CD14-positive monocyte (primary cell): ENCODE results near the gene PCGF6. TPM values are rescaled to one million over a fixed set of nuclear protein-coding genes. Genes with fewer than 3 reads are reported as not detected.
"Not testable (repeated sequence)": the region's sequence is repeated elsewhere in the genome, so short reads cannot be mapped to it uniquely, and the experiment has no call there.

ENCODE experiments used
- DNase-seq, 3 donors: peaks; one replicate each; pipeline ENCODE4 v3.0.0-alpha.2; 2011 to 2022
- H2AFZ ChIP-seq: 2 replicates; pipeline ENCODE4 v1.6.0; 2012; ENCODE audit warnings: mild to moderate bottlenecking, low read depth, low read length, inconsistent platforms; ENCODE audit not compliant: insufficient read depth, poor library complexity, severe bottlenecking
- H3K27ac ChIP-seq, 2 donors: 1 replicate in 1 of 2; 2 replicates in 1 of 2; pipeline ENCODE4 v1.5.1; 2012 to 2013; ENCODE audit warnings: low read length in 2 of 2, control low read depth in 1 of 2, inconsistent platforms in 1 of 2, low read depth in 1 of 2, mild to moderate bottlenecking in 1 of 2
- H3K27me3 ChIP-seq, 2 donors: one replicate each; pipeline versions ENCODE4 v1.6.0 to v1.6.1; 2011 to 2013; ENCODE audit warnings: low read length in 2 of 2; ENCODE audit not compliant: control insufficient read depth in 2 of 2, insufficient read depth in 2 of 2
- H3K36me3 ChIP-seq, 2 donors: replicated peaks in 1 of 2; 1 replicate in 1 of 2; 2 replicates in 1 of 2; pipeline versions ENCODE4 v1.5.1 to v1.6.1; 2012 to 2013; ENCODE audit warnings: low read length in 2 of 2, control low read depth in 1 of 2, inconsistent platforms in 1 of 2, mild to moderate bottlenecking in 1 of 2; ENCODE audit not compliant: insufficient read depth in 2 of 2, control insufficient read depth in 1 of 2
- H3K4me1 ChIP-seq, 2 donors: 1 replicate in 1 of 2; 2 replicates in 1 of 2; pipeline versions ENCODE4 v1.5.1 to v1.6.1; 2012 to 2013; ENCODE audit warnings: low read length in 2 of 2, control low read depth in 1 of 2, inconsistent platforms in 1 of 2, mild to moderate bottlenecking in 1 of 2, moderate library complexity in 1 of 2; ENCODE audit not compliant: insufficient read depth in 2 of 2, control insufficient read depth in 1 of 2
- H3K4me2 ChIP-seq: replicated peaks from 2 replicates; pipeline ENCODE3; 2012; ENCODE audit warnings: low read length, moderate library complexity, mild to moderate bottlenecking; ENCODE audit not compliant: poor library complexity, severe bottlenecking; ENCODE audit errors: extremely low read depth
- H3K4me3 ChIP-seq, 3 experiments: fragments of 200-600 bp in 1 of 3; sonication (generic) in 1 of 3; replicated peaks in 1 of 3; 1 replicate in 2 of 3; 2 replicates in 1 of 3; pipeline ENCODE4 v1.5.1; 2011 to 2013; ENCODE audit warnings: low read length in 3 of 3, mild to moderate bottlenecking in 3 of 3, control low read depth in 2 of 3, low read depth in 2 of 3, inconsistent platforms in 1 of 3, moderate library complexity in 1 of 3
- H3K79me2 ChIP-seq: 2 replicates; pipeline ENCODE4 v1.6.0; 2012; ENCODE audit warnings: mild to moderate bottlenecking, control low read depth, inconsistent platforms, low read length, moderate library complexity; ENCODE audit not compliant: insufficient read depth
- H3K9ac ChIP-seq: 2 replicates; pipeline ENCODE4 v1.6.0; 2017; ENCODE audit warnings: low read length, mild to moderate bottlenecking; ENCODE audit not compliant: insufficient read depth, poor library complexity, severe bottlenecking
- H3K9me3 ChIP-seq, 2 donors: replicated peaks in 1 of 2; 1 replicate in 1 of 2; 2 replicates in 1 of 2; pipeline versions ENCODE4 v1.5.1 to v1.6.1; 2012 to 2013; ENCODE audit warnings: low read length in 2 of 2, control low read depth in 1 of 2; ENCODE audit not compliant: control insufficient read depth in 1 of 2, insufficient read depth in 1 of 2
- H4K20me1 ChIP-seq: 2 replicates; pipeline ENCODE4 v1.6.0; 2012; ENCODE audit warnings: mild to moderate bottlenecking, low read length, control low read depth, moderate library complexity; ENCODE audit not compliant: insufficient read depth
- H3K27ac Mint-ChIP-seq, 7 donors: one replicate each; pipeline ENCODE4 v1.8.0; 2020; ENCODE audit warnings: mild to moderate bottlenecking in 7 of 7, mixed read lengths in 7 of 7, moderate library complexity in 6 of 7, inconsistent platforms in 2 of 7
- H3K27me3 Mint-ChIP-seq, 3 donors: one replicate each; pipeline ENCODE4 v1.8.0; 2021 to 2022; ENCODE audit warnings: low read depth in 3 of 3, mild to moderate bottlenecking in 3 of 3, mixed read lengths in 3 of 3, moderate library complexity in 3 of 3, inconsistent platforms in 1 of 3
- H3K36me3 Mint-ChIP-seq, 2 donors: one replicate each; pipeline ENCODE4 v1.8.0; 2020; ENCODE audit warnings: mixed read lengths in 2 of 2, inconsistent platforms in 1 of 2, mild to moderate bottlenecking in 1 of 2
- H3K4me1 Mint-ChIP-seq: one replicate; pipeline ENCODE4 v1.8.0; 2020; ENCODE audit warnings: mild to moderate bottlenecking, mixed read lengths
- H3K4me3 Mint-ChIP-seq, 2 donors: one replicate each; pipeline ENCODE4 v1.8.0; 2020; ENCODE audit warnings: mild to moderate bottlenecking in 2 of 2, mixed read lengths in 2 of 2, moderate library complexity in 1 of 2
- H3K9me3 Mint-ChIP-seq, 7 donors: one replicate each; pipeline ENCODE4 v1.8.0; 2020 to 2022; ENCODE audit warnings: mixed read lengths in 7 of 7, mild to moderate bottlenecking in 6 of 7, moderate library complexity in 6 of 7, inconsistent platforms in 2 of 7
- CTCF ChIP-seq: fragments of 200-600 bp; IDR thresholded peaks from one replicate; pipeline ENCODE4 v1.8.0; 2022; ENCODE audit warnings: antibody characterized with exemption, mild to moderate bottlenecking
- WGBS: methylation state at CpG from one replicate; pipeline ENCODE4 v1.1.5; 2013; ENCODE audit warnings: missing lambda C conversion rate; ENCODE audit not compliant: insufficient coverage; 5-methylcytosine and 5-hydroxymethylcytosine counted together
- intact Hi-C, 2 donors: fragments of 100-400 bp; cut with micrococcal nuclease; formaldehyde crosslinking; loops; one replicate each; pipeline versions ENCODE4 v1.15.0 to v1.15.1; 2023
- polyA plus RNA-seq, 3 donors: library from polyadenylated mRNA; depleted of rRNA in 1 of 3; unstranded in 2 of 3; stranded (reverse) in 1 of 3; fragments of 300-500 nt in 2 of 3; fragments of >200 nt in 1 of 3; fragmentation: Illumina TruSeq in 2 of 3; gene quantifications; 1 replicate in 2 of 3; 2 replicates in 1 of 3; pipeline ENCODE4 v1.2.3, GENCODE V29; 2012 to 2021

PCGF6 gene
- polyA plus RNA-seq, 3 donors = 3.4 to 6.2 (median 4.6) TPM

GRCh38 chr10:103367379-103367781, 16.4 kb upstream of the PCGF6 start:
- Mint-ChIP-seq H3K36me3 (peaks cover 2 to 5% of the 10 kb centered on the region in 2 donors), H3K27ac (peak overlapping the region; percentile 83 to 93 (median 87)), H3K4me3 (peak overlapping the region; percentile 83 to 84), H3K27me3 (peaks cover 0 to 2% (median 0%) of the 10 kb centered on the region in 3 donors), H3K9me3 (no peaks in the 10 kb centered on the region), H3K4me1 (peaks cover 6% of the 10 kb centered on the region)
- peaks cover 39% of the 10 kb centered on the region for H3K79me2 ChIP-seq
- no peak for TF ChIP-seq CTCF
- H3K4me1 ChIP-seq = peaks cover 15 to 16% of the 10 kb centered on the region in 2 donors
- peak overlapping the region; percentile 69 to 93 (median 85) for H3K4me3 ChIP-seq
- peak overlapping the region; percentile 98 for H3K4me2 ChIP-seq
- H3K9me3 ChIP-seq = no peaks in the 10 kb centered on the region
- DNase-seq = no peak
- intact Hi-C loops = no loop called here
- peaks cover 3% of the 10 kb centered on the region for H4K20me1 ChIP-seq
- WGBS = 100% methylated on average over 1 of the region's 10 CpGs
- H3K36me3 ChIP-seq = peaks cover 0 to 10% of the 10 kb centered on the region in 2 donors
- H3K9ac ChIP-seq = peak overlapping the region; percentile 84
- H3K27ac ChIP-seq = peak overlapping the region; percentile 65 to 77
- no peaks in the 10 kb centered on the region for H3K27me3 ChIP-seq
- H2AFZ ChIP-seq = peak overlapping the region; percentile 95

GRCh38 chr10:103360791-103361190, 9.9 kb upstream of the PCGF6 start:
- H3K4me3 ChIP-seq, H2AFZ ChIP-seq, intact Hi-C loops, H3K4me3 Mint-ChIP-seq, H3K27me3 ChIP-seq, H4K20me1 ChIP-seq, H3K4me2 ChIP-seq, H3K9me3 ChIP-seq, DNase-seq, H3K9me3 Mint-ChIP-seq, H3K9ac ChIP-seq, H3K27ac Mint-ChIP-seq, H3K79me2 ChIP-seq, H3K36me3 Mint-ChIP-seq, H3K4me1 Mint-ChIP-seq, H3K27me3 Mint-ChIP-seq, H3K36me3 ChIP-seq, H3K4me1 ChIP-seq, H3K27ac ChIP-seq: not testable (repeated sequence)
- WGBS = 96% methylated on average over 4 of the region's 9 CpGs

- DNase-seq, intact Hi-C loops, H3K36me3 Mint-ChIP-seq, H3K4me3 Mint-ChIP-seq, H3K4me1 ChIP-seq, H3K27me3 ChIP-seq, H2AFZ ChIP-seq, H3K9ac ChIP-seq, H3K27ac Mint-ChIP-seq, H3K27ac ChIP-seq, H3K9me3 ChIP-seq, H3K4me2 ChIP-seq, H3K9me3 Mint-ChIP-seq, H4K20me1 ChIP-seq, H3K4me1 Mint-ChIP-seq, H3K27me3 Mint-ChIP-seq, H3K79me2 ChIP-seq, H3K4me3 ChIP-seq, H3K36me3 ChIP-seq: not testable (repeated sequence)
- 100% methylated on average over 2 of the region's 4 CpGs for WGBS
Observed at GRCh38 chr10:103359493-103359892, 8.6 kb upstream of the PCGF6 start.
